Hematopoietic multipotent progenitor cell treated with erythropoietin and hydrocortisone succinate and interleukin-3 and kit ligand, for 15 days (in vitro differentiated cells): ENCODE results near the gene UMAD1.
A peak's percentile ranks its signal among the peaks of the same experiment; 100 is the strongest.
"Not testable (repeated sequence)": the region's sequence is repeated elsewhere in the genome, so short reads cannot be mapped to it uniquely, and the experiment has no call there.

Experiments used
- DNase-seq: peaks from one replicate; pipeline ENCODE4 v3.0.0-alpha.2; 2015; ENCODE audit warnings: low spot score

The UMAD1 gene

GRCh38 chr7:7652798-7653540 lies 12.4 kb downstream of the UMAD1 start:
- DNase-seq: no peak

DNA sequence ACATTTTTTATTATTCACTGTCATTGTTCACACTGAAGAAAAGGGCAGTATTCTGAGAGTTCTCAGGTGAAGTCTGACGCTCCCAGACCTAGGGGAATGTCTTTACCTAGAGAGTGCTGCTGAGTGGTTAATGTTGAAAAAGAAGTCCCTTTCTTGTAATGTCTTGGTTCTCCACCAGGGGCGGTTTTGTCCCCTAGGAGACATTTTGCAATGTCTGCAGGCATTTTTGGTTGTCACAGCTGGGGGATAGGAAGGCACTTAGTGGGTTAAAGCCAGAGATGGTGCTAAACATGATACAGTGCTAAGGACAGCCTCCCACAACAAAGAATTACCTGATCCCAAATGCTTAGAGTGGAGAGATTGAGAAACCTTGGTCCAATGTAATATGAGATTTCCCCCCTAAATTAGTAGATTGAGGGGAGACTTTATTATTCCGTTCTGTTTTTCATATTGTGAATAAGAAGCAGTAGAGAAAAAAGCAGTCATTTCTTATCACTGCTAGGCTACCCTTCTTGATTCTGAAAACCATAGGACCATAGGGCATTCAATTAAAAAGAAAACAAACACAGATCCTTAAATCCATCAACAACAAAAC lies 13.1 kb downstream of the UMAD1 start:
- peak; percentile 58 for DNase-seq

DNA sequence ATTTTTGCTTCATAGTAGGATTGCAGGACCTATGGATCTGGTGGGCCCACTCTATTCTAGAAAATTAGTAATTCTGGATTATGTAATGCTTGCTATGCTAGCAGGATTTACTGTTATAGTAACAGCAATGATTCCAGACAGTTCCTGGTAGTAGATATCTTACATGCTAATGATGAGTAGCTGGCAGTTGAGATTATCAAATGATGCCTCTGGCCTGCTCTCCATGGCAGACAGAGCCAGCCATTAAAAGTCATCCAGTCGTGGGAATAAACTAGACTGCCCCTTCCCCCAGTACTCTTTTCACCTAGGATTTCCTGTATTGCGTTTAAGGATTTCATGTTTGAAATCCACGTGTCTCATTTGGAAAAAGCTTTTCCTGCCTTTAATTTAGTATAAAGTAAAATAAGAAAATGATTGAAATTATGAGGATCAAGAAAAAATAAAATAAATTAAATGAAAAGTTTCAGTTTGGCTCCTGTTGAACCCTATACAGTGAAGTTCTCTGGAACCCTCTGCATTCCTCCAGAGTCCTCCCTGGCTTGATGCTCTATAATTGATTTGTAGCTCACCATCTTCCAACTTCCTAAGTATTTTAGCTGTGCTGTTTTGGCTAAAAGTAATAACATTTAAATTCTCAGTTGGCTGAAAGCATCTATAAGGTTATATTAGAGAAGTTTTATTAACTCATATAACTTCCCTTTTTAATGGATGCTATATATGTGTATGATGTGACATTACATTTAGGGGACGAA lies 14.6 kb downstream of the UMAD1 start:
- no peak for DNase-seq

- DNase-seq: not testable (repeated sequence)
These were observed 15.9 kb downstream of the UMAD1 start for GRCh38 chr7:7656459-7656858.

DNA sequence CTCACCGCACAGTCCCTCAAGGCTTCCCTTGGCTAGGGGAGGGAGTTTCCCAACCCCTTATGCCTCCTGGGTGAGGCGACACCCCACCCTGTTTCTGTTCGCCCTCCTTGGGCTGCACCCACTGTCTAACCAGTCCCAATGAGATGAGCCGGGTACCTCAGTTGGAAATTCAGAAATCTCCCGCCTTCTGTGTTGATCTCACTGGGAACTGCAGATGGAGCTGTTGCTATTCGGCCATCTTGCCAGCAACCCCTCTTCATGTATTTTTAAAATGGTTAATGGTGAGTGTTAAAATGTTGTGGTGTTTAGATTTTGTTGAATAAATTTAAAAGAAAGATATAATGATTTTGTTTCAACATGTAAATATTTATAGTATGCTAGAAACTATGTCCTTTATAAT lies 22.0 kb downstream of the UMAD1 start:
- DNase-seq: no peak

DNA sequence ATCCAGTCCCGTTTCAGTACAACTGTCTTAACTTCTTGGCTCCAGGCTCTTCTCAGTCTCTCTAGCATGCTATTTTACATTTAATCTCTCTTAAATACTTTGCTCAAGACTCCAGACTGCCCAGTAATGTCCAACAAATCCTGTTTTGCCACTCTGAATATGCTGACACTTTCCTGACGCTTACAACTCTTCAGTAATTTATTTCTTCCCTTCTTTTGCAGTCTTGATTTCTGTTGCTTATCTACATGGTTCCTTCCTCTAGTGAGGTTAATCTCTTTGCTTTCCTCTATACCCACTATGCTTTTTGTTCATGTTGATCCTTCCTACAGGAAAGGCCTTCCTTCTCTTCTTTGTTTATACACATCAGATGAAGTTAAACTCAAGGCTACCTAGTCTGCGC lies 23.7 kb downstream of the UMAD1 start:
- DNase-seq: no peak

DNA sequence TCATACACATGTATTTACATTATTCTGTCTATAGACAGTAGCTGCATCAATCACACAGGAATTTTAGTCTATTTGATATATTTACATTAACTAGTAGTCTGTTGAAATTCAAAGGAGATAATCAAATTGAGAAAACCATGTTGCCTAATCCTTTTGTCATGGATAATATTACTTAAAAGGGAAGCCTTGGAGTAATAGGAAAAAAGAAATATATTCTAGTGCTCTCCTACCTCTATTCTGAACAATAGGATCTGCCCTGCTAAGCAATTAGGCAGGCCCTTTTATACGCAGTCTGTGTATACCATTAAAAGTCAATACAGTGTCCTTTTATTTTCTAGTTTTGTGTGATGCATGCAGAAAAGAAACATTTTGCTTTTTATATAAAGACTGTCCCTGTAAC lies 24.5 kb downstream of the UMAD1 start:
- DNase-seq: no peak

- no peak for DNase-seq
These were observed 26.6 kb downstream of the UMAD1 start for GRCh38 chr7:7667187-7667586.

- no peak for DNase-seq
These were observed 28.2 kb downstream of the UMAD1 start for GRCh38 chr7:7668706-7669105.

- no peak for DNase-seq
These were observed 29.9 kb downstream of the UMAD1 start for GRCh38 chr7:7670490-7670889.

DNA sequence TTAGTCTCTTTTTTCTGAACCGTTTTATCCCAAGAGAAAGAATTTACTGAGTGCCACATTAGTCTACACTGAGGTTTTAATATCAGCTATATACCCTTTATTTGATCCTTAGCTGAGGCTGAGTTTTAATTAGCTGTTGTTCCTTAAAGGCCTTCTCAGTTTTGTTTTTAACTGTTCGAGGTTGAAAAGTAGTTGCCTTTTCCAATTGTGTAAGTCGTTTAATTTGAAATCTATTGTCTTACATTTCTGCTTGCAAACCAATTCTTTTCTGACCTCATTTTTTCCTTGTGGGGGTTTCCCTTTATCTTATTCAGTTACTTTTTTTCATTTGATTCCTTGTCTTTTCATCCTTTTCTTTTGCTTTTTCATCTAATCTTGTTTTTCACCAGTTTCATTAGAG lies 30.8 kb downstream of the UMAD1 start:
- no peak for DNase-seq

GRCh38 chr7:7672545-7673239 lies 32.1 kb downstream of the UMAD1 start:
- DNase-seq: no peak

- no peak for DNase-seq
These were observed 32.6 kb downstream of the UMAD1 start for GRCh38 chr7:7673240-7673550.

DNA sequence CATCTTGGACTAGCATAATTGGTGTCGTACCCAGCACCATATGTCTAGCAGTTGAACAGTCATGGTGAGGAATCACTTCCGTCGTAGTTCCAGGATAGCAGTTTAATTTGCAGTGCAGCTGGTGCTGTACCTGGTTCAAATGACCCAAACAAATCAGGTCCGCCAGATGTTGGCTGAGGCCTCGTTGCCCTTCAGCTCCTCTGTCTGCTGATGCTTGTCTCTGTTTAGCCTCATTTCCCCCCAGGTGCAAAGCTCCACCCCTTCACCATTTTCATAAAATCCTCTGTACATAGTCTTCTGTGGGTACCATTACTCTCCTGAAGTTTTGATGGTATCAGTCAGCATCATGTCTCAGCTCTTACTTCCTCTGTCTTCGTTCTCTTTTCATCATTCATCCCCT lies 35.1 kb downstream of the UMAD1 start:
- no peak for DNase-seq

DNA sequence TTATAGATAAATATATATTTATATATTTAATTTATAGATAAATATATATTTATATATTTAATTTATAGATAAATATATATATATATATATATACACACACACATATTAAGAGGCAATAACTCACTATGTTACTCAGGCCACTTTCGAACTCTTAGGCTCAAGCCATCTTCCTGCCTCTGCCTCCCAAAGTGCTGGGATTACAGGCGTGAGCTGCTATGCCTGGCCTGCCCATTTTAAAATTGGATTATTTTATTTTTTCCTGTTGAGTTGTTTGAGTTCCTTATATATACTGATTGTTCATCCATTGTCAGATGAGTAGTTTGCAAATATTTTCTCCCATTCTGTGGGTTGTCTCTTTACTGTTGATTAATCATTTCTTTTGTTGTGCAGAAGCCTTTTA lies 39.1 kb downstream of the UMAD1 start:
- not testable (repeated sequence) for DNase-seq

- DNase-seq: peak; percentile 85
These were observed 40.8 kb downstream of the UMAD1 start for GRCh38 chr7:7681191-7681935.

DNA sequence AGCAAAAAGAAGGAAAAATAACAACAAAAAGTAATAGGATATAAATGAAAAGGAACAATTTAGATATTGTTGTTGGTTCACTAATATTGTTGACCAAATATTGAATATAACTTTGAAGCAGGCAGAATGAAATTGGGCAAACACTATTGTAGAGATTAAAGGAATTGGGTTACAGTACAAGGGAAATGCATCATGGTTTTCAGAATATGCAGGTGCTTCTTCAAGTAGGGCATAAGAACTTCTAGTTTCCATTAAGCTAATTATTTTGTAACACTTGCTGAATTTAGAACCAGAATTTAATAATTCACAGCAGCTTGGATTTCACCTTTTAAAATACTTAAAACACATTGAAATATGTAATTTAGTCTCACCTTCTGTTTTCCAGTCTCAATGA lies 41.4 kb downstream of the UMAD1 start:
- DNase-seq: no peak

- DNase-seq: no peak
These were observed 42.3 kb downstream of the UMAD1 start for GRCh38 chr7:7682861-7683260.

- no peak for DNase-seq
These were observed 46.4 kb downstream of the UMAD1 start for GRCh38 chr7:7686811-7687508.

- no peak for DNase-seq
These were observed 47.2 kb downstream of the UMAD1 start for GRCh38 chr7:7687800-7688199.

DNA sequence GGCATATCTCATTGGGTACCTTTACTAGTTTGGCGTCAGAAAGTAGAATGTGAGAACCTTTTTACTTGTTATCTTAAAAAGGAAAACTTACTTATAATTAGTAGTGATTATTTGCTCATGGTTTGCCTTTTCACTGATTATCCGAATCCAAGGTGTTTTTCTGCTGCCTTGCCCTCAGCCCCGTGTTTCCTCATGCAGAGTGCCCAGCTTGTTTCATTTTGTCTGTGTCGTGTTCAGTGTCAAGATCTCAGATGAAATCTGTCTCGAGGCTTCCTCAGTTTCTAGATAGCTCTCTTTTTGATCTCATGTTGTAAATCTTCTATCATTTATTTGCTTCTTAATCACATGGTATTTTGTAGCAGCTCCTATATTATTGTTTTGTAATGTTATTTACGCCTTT lies 47.8 kb downstream of the UMAD1 start:
- DNase-seq: no peak

GRCh38 chr7:7688956-7689355 lies 48.4 kb downstream of the UMAD1 start:
- no peak for DNase-seq
